ENCODE results near the gene ACOT11.

Gene ACOT11

DNA sequence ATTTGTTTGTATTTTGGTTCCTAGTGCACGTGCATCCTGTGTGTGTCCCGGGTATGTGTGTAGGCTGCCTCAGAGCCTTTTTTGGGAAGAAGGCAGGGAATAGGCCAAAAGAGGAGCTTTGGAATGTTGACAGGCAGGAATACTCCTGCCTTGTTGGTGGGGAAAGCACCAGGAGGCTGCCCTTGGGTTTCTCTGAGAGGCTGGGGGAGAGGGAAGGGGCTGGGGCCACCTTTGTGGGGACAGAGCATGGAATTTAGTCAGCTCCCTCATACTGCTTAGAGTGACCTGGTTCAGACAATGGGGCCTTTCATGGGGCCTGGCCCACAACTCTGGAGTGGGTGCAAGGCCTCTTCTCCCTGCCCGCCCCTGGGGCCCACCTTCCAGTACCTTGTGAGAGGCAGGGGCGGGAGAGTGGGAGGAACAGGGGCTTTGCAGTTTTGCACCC, 31.3 kb downstream of the ACOT11 start:
- Histone ChIP-seq H3K9me3 (ENCODE audit: control insufficient read depth, low read length) (no peaks in the 10 kb centered on the region), H3K4me1 (ENCODE audit: control insufficient read depth, insufficient read depth, low read length, poor library complexity, severe bottlenecking) (peaks cover 13% of the 10 kb centered on the region), H3K36me3 (ENCODE audit: control insufficient read depth, insufficient read depth, low read length) (no peaks in the 10 kb centered on the region), H3K4me3 (ENCODE audit: extremely low read depth, insufficient read depth, low read length, poor library complexity, severe bottlenecking) (no peak overlapping the region), H3K27ac (ENCODE audit: low read depth, low read length, severe bottlenecking) (peak overlapping the region; percentile 66)
- WGBS, 2 experiments (ENCODE audit: insufficient coverage in 2 of 2), result 67 to 70% methylated on average over 2 to 4 of the region's 4 CpGs

DNA sequence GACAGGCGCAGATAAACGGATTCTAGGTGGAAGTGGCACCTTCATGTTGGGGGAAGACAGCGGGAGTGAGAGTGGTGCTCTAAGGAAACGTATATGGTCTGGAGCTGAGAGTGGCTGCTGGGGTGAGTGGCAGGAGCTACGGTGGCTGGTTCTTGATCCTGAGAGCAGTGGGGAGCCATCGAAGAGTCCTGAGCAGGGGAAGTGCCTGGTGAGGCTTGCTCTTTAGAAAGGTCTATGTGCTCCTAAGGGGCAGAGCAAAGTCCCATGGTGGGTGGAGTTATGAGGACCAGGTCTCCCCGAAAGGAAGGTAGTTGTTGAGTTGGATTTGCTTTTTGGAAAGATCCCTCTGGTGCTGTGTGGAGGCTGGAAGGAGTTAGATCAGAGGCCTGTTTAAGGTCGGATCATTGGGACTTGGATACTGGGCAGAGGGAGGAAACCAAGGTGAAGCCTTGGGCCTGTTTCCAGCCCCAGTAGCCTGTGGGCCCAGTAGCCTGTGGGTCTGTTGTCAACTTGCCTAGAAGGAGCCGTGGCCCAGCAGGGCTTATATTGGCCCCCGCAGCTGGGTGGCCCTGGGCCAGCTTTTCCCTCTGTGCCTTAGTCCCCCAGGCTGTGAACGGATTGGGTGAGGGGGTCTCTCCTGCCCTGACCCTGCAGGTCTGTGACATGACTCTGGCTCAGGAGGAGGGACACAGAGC, 33.0 kb downstream of the ACOT11 start:
- Histone ChIP-seq H3K4me3 (ENCODE audit: extremely low read depth, insufficient read depth, low read length, poor library complexity, severe bottlenecking) (no peak overlapping the region), H3K27ac (ENCODE audit: low read depth, low read length, severe bottlenecking) (no peak overlapping the region), H3K36me3 (ENCODE audit: control insufficient read depth, insufficient read depth, low read length) (no peaks in the 10 kb centered on the region), H3K9me3 (ENCODE audit: control insufficient read depth, low read length) (no peaks in the 10 kb centered on the region), H3K4me1 (ENCODE audit: control insufficient read depth, insufficient read depth, low read length, poor library complexity, severe bottlenecking) (peaks cover 8% of the 10 kb centered on the region)
- WGBS, 2 experiments (ENCODE audit: insufficient coverage in 2 of 2), result 87 to 92% methylated on average over 8 to 10 of the region's 11 CpGs

DNA sequence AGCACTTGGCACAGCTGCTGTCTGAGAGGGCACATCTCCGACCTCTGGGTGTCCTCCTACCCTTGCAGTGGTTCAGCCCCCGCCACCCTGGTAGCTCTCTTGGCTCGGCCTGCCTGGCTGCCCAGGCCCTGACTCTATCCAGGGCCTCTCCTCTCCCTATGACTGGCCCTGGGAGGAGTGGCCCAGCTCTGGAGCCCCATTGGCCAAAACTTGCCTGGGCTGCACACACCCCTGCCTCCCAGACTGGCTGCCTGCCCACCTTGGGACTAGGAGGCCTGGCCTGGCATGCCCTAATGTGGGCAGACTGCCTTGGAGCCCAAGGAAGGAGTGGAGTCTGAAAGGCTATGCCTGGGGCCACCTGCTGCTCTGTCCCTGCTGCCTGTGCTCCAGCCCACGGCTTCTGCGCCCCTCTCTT, 33.6 kb downstream of the ACOT11 start:
- Histone ChIP-seq H3K9me3 (ENCODE audit: control insufficient read depth, low read length) (no peaks in the 10 kb centered on the region), H3K4me3 (ENCODE audit: extremely low read depth, insufficient read depth, low read length, poor library complexity, severe bottlenecking) (no peak overlapping the region), H3K27ac (ENCODE audit: low read depth, low read length, severe bottlenecking) (no peak overlapping the region), H3K4me1 (ENCODE audit: control insufficient read depth, insufficient read depth, low read length, poor library complexity, severe bottlenecking) (peaks cover 8% of the 10 kb centered on the region), H3K36me3 (ENCODE audit: control insufficient read depth, insufficient read depth, low read length) (no peaks in the 10 kb centered on the region)
- 83 to 92% methylated on average over 5 of the region's 5 CpGs for WGBS, 2 experiments (ENCODE audit: insufficient coverage in 2 of 2)

DNA sequence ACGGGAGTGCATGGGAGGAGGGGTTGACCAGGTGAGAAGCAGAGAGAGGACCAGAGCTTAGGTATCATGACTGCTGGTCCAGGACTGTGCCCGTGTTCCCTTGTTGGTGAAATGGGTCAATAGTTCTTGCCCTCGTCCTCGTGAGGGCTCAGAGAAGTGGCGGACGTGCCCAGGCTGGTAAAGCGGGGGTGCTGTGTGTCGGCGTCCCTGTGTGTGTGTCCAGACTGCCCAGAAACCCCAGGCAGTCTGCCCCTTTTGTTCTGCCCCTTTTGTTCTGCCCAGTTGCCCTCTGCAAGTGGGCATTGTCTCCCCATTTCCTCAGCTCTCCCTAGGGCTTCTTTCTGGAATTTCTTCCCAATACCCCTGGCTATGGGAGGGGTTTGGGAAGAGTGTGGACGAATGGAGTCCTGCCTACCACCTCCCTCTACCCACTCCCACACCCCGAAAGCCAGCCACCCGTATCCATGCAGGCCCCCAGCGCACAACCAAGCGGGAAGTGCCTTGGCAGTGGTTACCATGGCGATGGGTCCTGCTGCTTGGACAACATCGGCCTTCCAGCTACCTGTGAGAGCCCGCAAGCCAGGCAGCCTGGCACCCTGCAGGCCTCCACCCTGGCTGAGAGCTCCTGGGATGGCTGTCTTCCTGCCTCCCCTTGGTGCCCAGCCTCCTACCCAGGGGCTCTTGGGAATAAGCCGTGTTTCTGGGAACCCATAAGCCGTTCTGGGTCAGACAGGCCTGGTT, 34.7 kb downstream of the ACOT11 start:
- Histone ChIP-seq H3K4me3 (ENCODE audit: extremely low read depth, insufficient read depth, low read length, poor library complexity, severe bottlenecking) (no peak overlapping the region), H3K9me3 (ENCODE audit: control insufficient read depth, low read length) (no peaks in the 10 kb centered on the region), H3K4me1 (ENCODE audit: control insufficient read depth, insufficient read depth, low read length, poor library complexity, severe bottlenecking) (peaks cover 8% of the 10 kb centered on the region), H3K36me3 (ENCODE audit: control insufficient read depth, insufficient read depth, low read length) (no peaks in the 10 kb centered on the region), H3K27ac (ENCODE audit: low read depth, low read length, severe bottlenecking) (no peak overlapping the region)
- WGBS, 2 experiments (ENCODE audit: insufficient coverage in 2 of 2), result 80 to 81% methylated on average over 15 to 18 of the region's 19 CpGs

DNA sequence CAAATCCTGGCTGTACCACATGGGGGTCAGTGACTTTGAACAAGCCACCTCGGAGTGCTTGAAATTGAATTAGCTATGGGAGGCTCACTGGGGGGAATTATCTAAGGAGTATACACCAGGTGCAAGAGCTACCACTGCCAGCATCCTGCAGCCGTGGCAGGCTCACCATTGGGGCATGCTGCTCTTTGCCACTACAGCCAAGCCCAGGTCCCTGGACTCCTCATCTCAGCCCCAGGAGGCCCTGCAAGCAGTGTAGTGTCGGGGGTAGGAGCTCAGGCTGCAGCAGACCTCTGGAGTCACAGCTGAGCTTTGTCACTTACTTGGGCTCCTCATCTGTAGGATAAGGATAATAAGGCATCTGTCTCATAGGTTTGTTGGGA, 35.3 kb downstream of the ACOT11 start:
- 80 to 92% methylated on average over 2 of the region's 3 CpGs for WGBS, 2 experiments (ENCODE audit: insufficient coverage in 2 of 2)
- H3K9me3 ChIP-seq (ENCODE audit: control insufficient read depth, low read length), result no peaks in the 10 kb centered on the region
- H3K36me3 ChIP-seq (ENCODE audit: control insufficient read depth, insufficient read depth, low read length), result no peaks in the 10 kb centered on the region
- peaks cover 8% of the 10 kb centered on the region for H3K4me1 ChIP-seq (ENCODE audit: control insufficient read depth, insufficient read depth, low read length, poor library complexity, severe bottlenecking)
- no peak overlapping the region for H3K27ac ChIP-seq (ENCODE audit: low read depth, low read length, severe bottlenecking)
- no peak overlapping the region for H3K4me3 ChIP-seq (ENCODE audit: extremely low read depth, insufficient read depth, low read length, poor library complexity, severe bottlenecking)

DNA sequence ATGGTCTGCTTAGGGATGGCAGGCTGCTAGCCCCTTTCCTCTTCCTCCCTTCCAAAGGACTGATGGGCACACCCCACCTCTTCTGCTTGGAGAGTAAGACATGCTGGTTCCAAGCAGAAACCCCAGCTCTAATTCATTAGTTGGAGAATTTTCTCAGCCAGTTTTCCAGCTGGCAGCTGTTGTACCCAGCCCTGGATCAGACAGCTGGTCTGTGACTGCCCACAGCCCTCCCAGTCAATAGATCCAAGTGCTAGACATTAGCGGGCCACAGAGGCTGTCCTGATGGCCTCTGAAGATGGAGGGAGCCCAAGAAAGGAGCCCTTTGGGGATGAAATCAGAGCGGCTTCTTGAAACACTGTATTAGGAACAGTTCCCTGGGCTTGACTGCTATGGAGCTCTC, 35.8 kb downstream of the ACOT11 start:
- 100% methylated on average over 2 of the region's 2 CpGs for WGBS, 2 experiments (ENCODE audit: insufficient coverage in 2 of 2)
- Histone ChIP-seq H3K27ac (ENCODE audit: low read depth, low read length, severe bottlenecking) (no peak overlapping the region), H3K9me3 (ENCODE audit: control insufficient read depth, low read length) (no peaks in the 10 kb centered on the region), H3K4me3 (ENCODE audit: extremely low read depth, insufficient read depth, low read length, poor library complexity, severe bottlenecking) (no peak overlapping the region), H3K4me1 (ENCODE audit: control insufficient read depth, insufficient read depth, low read length, poor library complexity, severe bottlenecking) (peaks cover 8% of the 10 kb centered on the region), H3K36me3 (ENCODE audit: control insufficient read depth, insufficient read depth, low read length) (no peaks in the 10 kb centered on the region)

DNA sequence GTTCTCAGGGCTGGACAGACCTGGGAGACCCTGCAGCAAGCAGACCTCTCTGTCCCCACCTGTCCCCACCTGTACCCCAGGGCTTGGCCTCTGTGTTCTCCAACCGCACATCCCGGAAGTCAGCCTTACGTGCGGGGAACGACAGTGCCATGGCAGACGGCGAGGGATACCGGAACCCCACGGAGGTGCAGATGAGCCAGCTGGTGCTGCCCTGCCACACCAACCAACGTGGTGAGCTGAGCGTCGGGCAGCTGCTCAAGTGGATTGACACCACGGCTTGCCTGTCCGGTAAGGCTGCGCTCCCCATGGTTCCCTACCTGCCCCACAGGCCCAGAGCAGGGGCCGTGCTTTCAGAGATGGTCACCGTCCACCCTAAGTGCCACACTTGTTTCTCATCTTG, 36.5 kb downstream of the ACOT11 start:
- H3K9me3 ChIP-seq (ENCODE audit: control insufficient read depth, low read length), result no peaks in the 10 kb centered on the region
- WGBS, 2 experiments (ENCODE audit: insufficient coverage in 2 of 2), result 96 to 97% methylated on average over 17 of the region's 17 CpGs
- no peak overlapping the region for H3K27ac ChIP-seq (ENCODE audit: low read depth, low read length, severe bottlenecking)
- no peaks in the 10 kb centered on the region for H3K36me3 ChIP-seq (ENCODE audit: control insufficient read depth, insufficient read depth, low read length)
- peaks cover 2% of the 10 kb centered on the region for H3K4me1 ChIP-seq (ENCODE audit: control insufficient read depth, insufficient read depth, low read length, poor library complexity, severe bottlenecking)
- H3K4me3 ChIP-seq (ENCODE audit: extremely low read depth, insufficient read depth, low read length, poor library complexity, severe bottlenecking), result no peak overlapping the region

DNA sequence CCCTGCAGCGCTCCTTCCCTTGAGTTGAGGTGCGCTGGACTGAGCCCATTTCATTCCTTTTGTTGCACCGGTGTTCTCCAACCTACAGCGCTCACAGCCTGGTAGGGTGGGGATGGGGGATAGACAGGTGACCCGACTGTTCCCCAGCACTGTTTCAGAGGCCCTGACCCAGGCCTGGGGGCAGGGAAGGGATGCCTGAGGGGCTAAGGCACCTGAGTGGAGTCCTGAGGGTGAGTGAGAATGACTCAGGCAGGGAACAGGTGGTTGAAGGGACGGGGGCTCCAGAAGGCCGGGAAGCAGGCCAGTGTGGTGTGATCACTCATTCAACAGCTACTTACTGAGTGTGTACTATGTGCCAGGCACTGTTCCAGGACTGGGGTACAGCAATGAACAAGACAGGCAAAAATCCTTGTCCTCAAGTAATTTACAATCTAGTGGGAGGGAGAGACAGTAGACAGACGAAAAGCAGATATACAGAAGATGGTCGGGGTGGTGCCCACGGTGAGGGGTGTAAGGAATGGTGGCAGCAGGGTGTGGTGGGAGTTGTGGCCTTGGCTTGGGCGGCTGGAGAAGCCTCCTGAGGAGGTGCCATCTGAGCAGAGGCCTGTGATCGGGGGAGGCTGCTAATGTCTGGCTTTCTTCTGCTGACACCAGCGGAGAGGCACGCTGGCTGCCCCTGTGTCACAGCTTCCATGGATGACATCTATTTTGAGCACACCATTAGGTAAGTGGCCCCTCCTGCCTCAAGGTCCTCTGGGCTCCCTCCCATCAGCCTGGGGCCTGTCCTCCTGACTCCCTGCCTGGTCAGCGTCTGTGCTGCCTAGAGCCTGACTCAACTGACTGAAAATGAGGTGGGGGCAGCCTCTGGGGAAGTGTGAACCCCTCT, 37.4 kb downstream of the ACOT11 start:
- no peaks in the 10 kb centered on the region for H3K9me3 ChIP-seq (ENCODE audit: control insufficient read depth, low read length)
- 91 to 94% methylated on average over 10 to 13 of the region's 15 CpGs for WGBS, 2 experiments (ENCODE audit: insufficient coverage in 2 of 2)
- no peaks in the 10 kb centered on the region for H3K36me3 ChIP-seq (ENCODE audit: control insufficient read depth, insufficient read depth, low read length)

DNA sequence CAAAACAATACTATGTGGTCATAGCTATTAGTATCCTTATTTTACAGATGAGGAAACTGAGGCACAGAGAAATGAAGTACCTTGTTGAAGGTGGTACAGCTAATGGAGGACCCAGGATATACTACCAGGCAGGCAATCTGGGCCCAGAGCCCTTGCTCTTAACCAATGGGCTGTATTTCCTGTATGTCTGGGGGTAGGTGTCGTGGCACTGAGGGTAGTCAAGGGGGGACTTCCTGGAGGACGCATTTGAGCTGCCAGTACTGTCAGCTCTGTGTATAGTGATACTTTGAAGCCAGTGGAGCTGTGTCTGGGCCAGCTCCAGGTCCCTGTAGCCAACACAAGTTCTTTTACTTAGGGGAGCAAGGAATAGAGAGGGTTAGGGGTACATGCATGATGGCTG, 40.3 kb downstream of the ACOT11 start:
- 79% methylated on average over 2 of the region's 2 CpGs; no CpG with 5 or more reads in 1 of the 2 experiments for WGBS, 2 experiments (ENCODE audit: insufficient coverage in 2 of 2)
- H3K4me1 ChIP-seq (ENCODE audit: control insufficient read depth, insufficient read depth, low read length, poor library complexity, severe bottlenecking), result no peaks in the 10 kb centered on the region
- H3K9me3 ChIP-seq (ENCODE audit: control insufficient read depth, low read length), result no peaks in the 10 kb centered on the region
- no peak overlapping the region for H3K4me3 ChIP-seq (ENCODE audit: extremely low read depth, insufficient read depth, low read length, poor library complexity, severe bottlenecking)
- H3K36me3 ChIP-seq (ENCODE audit: control insufficient read depth, insufficient read depth, low read length), result no peaks in the 10 kb centered on the region
- no peak overlapping the region for H3K27ac ChIP-seq (ENCODE audit: low read depth, low read length, severe bottlenecking)

More for the DNA sequence above, 37.4 kb downstream of the ACOT11 start:
- Histone ChIP-seq H3K27ac (ENCODE audit: low read depth, low read length, severe bottlenecking) (no peak overlapping the region), H3K4me3 (ENCODE audit: extremely low read depth, insufficient read depth, low read length, poor library complexity, severe bottlenecking) (no peak overlapping the region), H3K4me1 (ENCODE audit: control insufficient read depth, insufficient read depth, low read length, poor library complexity, severe bottlenecking) (no peaks in the 10 kb centered on the region)

DNA sequence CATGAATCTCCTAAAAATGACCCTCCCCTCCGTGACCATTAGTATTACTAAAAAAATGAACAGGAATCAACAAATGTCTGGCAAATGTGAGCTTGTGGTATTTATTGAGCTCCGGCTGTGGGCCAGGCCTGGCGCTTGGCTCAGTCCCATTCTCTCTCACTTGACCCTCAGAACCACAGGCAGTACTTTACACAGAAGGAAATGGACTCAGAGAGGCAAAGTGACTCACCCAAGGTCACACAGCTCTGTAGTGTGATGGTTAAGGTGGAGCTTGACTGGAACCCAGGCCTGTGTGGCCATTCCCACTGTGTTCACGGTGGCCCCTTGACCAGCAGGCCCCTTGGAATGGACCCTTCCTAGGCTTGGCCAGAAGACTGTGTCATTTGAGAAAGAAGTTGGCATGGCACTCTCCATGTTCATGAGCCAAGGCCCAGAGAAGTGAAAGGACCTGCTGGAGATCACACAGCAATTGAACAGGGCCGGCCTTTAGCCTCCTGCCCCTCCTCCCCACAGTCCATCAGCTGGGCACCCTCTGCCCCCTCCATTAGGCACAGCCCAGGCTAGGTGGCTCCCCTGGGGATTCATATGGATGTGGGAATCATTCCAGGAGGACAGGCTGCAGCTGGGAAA, 43.2 kb downstream of the ACOT11 start:
- Histone ChIP-seq H3K4me3 (ENCODE audit: extremely low read depth, insufficient read depth, low read length, poor library complexity, severe bottlenecking) (no peak overlapping the region), H3K27ac (ENCODE audit: low read depth, low read length, severe bottlenecking) (no peak overlapping the region), H3K9me3 (ENCODE audit: control insufficient read depth, low read length) (no peaks in the 10 kb centered on the region), H3K4me1 (ENCODE audit: control insufficient read depth, insufficient read depth, low read length, poor library complexity, severe bottlenecking) (no peaks in the 10 kb centered on the region), H3K36me3 (ENCODE audit: control insufficient read depth, insufficient read depth, low read length) (no peaks in the 10 kb centered on the region)
- WGBS, 2 experiments (ENCODE audit: insufficient coverage in 2 of 2), result 83 to 94% methylated on average over 1 to 3 of the region's 5 CpGs
